ENCODE data around the gene TRPM7.
"Not testable (repeated sequence)": the region's sequence is repeated elsewhere in the genome, so short reads cannot be mapped to it uniquely, and the experiment has no call there.

The TRPM7 gene

GRCh38 chr15:50670115-50670514, 16.5 kb downstream of the TRPM7 start:
- DNase-seq (ENCODE audit: low read depth in 2 of 2), result no peak

- DNase-seq (ENCODE audit: low read depth in 2 of 2), result no peak
Observed at GRCh38 chr15:50669611-50670010, 17.0 kb downstream of the TRPM7 start.

GRCh38 chr15:50665938-50666337, 20.7 kb downstream of the TRPM7 start:
- no peak for DNase-seq (ENCODE audit: low read depth in 2 of 2)

- no peak for DNase-seq (ENCODE audit: low read depth in 2 of 2)
Observed at GRCh38 chr15:50655555-50655954, 31.0 kb downstream of the TRPM7 start.

GRCh38 chr15:50653156-50653743, 33.3 kb downstream of the TRPM7 start:
- no peak for DNase-seq (ENCODE audit: low read depth in 2 of 2)

- DNase-seq (ENCODE audit: low read depth in 2 of 2), result no peak
Observed at GRCh38 chr15:50652671-50653070, 33.9 kb downstream of the TRPM7 start.

GRCh38 chr15:50641318-50641717, 45.3 kb downstream of the TRPM7 start:
- DNase-seq (ENCODE audit: low read depth in 2 of 2), result no peak

GRCh38 chr15:50636146-50636545, 50.5 kb downstream of the TRPM7 start:
- DNase-seq (ENCODE audit: low read depth in 2 of 2), result no peak

- DNase-seq (ENCODE audit: low read depth in 2 of 2), result no peak
Observed at GRCh38 chr15:50633653-50634052, 52.9 kb downstream of the TRPM7 start.

GRCh38 chr15:50628421-50628820, 58.2 kb downstream of the TRPM7 start:
- no peak for DNase-seq (ENCODE audit: low read depth in 2 of 2)

GRCh38 chr15:50627351-50628055, 59.1 kb downstream of the TRPM7 start:
- no peak for DNase-seq (ENCODE audit: low read depth in 2 of 2)

GRCh38 chr15:50624616-50625168, 61.9 kb downstream of the TRPM7 start:
- no peak for DNase-seq (ENCODE audit: low read depth in 2 of 2)

- DNase-seq (ENCODE audit: low read depth in 2 of 2), result not testable (repeated sequence)
Observed at GRCh38 chr15:50622361-50622943, 64.1 kb downstream of the TRPM7 start.

GRCh38 chr15:50616960-50617359, 69.6 kb downstream of the TRPM7 start:
- not testable (repeated sequence) for DNase-seq (ENCODE audit: low read depth in 2 of 2)

GRCh38 chr15:50616554-50616953, 70.0 kb downstream of the TRPM7 start:
- not testable (repeated sequence) for DNase-seq (ENCODE audit: low read depth in 2 of 2)

- DNase-seq (ENCODE audit: low read depth in 2 of 2), result no peak
Observed at GRCh38 chr15:50613600-50613999, 73.0 kb downstream of the TRPM7 start.

GRCh38 chr15:50607129-50607528, 79.5 kb downstream of the TRPM7 start:
- DNase-seq (ENCODE audit: low read depth in 2 of 2), result no peak

- no peak for DNase-seq (ENCODE audit: low read depth in 2 of 2)
Observed at GRCh38 chr15:50605462-50605861, 81.1 kb downstream of the TRPM7 start.

GRCh38 chr15:50602028-50602427, 84.6 kb downstream of the TRPM7 start:
- DNase-seq (ENCODE audit: low read depth in 2 of 2), result not testable (repeated sequence)

- DNase-seq (ENCODE audit: low read depth in 2 of 2), result no peak
Observed at GRCh38 chr15:50594311-50594710, 92.3 kb downstream of the TRPM7 start.

GRCh38 chr15:50593761-50594160, 92.8 kb downstream of the TRPM7 start:
- DNase-seq (ENCODE audit: low read depth in 2 of 2), result no peak

GRCh38 chr15:50590288-50590687, 96.3 kb downstream of the TRPM7 start:
- no peak for DNase-seq (ENCODE audit: low read depth in 2 of 2)

- DNase-seq (ENCODE audit: low read depth in 2 of 2), result no peak
Observed at GRCh38 chr15:50577492-50577891, 109.1 kb downstream of the TRPM7 start.

Measured in stimulated activated CD4-positive, alpha-beta T cell treated with anti-CD3 and anti-CD28 coated beads, Interleukin-4, amount 100 ng/mL, for 48 hours (primary cell).